ENCODE measurements around the gene HS3ST3B1.

HS3ST3B1 gene

GRCh38 chr17:14303343-14304221 is 2.7 kb downstream of the HS3ST3B1 start:
- no peak for DNase-seq

DNA sequence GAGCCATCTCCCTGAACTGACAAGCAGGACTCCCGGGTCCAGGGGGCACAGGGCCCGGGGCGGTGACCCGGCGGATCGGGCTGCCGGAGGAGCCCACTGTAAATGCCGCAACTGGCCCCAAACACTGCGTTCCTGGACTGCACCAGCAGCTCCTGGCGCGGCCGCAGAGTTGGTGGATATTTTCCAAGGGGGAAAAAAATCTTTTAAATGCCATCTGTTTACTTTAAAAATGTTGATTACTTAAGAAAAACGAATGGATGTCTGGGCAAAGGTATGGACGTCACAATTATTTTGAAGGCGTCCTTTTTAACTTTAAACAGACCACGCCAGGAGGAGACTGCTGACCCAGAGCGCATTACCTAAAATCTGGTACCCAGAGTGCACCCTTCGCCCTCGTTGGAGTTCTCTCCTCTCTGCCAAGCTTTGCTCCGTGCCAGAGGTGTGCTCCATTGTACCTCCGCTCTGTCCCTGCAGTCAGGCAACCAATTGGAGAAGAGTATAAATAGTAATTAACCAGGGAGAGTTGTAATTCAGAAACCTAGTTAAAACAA is 3.4 kb downstream of the HS3ST3B1 start:
- no peak for DNase-seq

DNA sequence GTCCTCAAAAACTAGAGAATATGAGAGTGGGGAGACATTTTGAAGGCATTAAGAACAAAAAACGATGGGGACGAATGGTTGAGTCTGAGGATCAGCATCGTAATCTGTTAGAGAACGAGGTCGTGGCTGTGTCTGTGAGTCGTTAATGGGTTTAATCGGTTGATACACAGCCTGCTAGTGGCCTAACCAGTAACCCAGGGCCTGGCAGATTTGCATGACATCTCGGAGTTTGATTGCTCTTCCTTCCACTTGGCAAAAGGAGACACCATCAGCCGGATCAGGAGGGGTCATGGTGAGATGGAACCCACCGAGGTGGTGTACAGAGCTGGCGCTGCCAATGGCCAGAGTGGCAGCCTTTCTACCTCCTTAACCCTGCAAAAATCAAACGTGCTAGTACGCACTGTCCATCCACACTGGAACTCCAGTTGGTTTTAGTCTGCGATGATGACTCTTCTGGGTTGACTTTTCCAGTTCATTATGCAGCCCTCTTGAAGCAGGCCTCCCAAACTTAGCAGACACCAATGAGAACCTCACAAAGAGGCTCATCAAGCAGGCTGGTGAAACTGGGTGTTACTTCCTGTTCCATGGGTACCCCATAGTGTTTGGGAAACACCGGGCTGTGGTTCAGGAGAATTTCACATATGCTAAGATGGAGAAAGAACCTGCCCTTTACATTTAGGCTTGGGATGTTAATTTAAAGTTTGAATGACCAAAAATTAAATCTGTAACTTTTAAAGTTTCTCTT is 4.1 kb downstream of the HS3ST3B1 start:
- DNase-seq, result no peak

GRCh38 chr17:14305785-14306496 is 5.1 kb downstream of the HS3ST3B1 start:
- no peak for DNase-seq

DNA sequence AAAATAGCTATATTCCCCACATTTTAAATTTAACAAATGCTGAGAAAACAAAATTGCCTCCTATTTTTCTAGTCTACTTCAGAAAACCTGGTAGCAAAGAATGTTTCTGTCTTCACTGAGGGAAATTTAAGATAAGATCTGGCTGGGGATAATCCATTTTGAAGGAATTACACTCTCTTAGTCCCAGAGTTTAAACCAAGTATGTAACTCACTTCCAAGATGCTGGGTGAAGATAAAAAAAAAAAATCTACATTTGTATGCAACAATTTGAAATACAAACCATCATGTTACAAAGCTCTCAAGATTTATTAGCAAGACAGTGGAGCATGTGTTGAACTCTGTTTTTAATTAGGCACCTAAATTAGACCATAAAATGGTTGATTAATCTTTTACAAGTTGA is 5.7 kb downstream of the HS3ST3B1 start:
- DNase-seq, result no peak

DNA sequence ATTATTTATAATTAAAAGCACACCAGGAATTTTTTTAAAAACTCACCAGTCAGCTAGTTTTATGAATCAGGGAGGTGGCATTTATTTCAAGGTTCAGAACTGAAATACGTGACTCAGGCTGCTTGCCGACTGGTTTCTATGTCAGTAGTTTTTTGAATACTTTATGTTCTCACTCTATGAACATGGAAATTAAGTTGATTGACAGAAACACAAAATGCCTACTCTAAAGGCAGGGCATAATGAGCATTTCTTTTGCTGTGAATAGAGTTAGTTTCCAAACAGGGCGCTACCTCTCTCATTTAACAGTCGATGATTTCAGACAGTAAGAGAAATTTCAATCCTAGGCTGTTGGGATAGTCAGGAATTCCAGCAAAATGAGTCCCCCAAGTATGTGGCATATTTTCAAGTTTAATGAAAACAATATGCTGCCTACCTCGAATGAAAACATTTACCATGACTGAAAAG is 6.7 kb downstream of the HS3ST3B1 start:
- DNase-seq, result no peak

DNA sequence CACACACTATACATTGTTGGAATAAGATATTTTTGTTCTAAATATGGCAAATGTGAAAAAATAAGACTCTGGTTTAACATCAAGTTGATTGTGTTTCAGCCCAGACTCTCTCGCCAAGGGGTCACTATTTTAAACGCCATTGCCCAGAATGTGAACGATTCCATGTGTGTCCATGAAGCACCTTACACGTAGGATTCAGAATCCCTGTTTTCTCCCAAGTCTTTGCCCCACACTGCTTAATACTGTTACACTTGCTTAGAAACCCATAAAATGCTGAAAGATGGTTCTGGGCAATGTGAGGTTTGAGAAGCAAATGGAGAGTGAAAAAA is 7.7 kb downstream of the HS3ST3B1 start:
- DNase-seq, result no peak

DNA sequence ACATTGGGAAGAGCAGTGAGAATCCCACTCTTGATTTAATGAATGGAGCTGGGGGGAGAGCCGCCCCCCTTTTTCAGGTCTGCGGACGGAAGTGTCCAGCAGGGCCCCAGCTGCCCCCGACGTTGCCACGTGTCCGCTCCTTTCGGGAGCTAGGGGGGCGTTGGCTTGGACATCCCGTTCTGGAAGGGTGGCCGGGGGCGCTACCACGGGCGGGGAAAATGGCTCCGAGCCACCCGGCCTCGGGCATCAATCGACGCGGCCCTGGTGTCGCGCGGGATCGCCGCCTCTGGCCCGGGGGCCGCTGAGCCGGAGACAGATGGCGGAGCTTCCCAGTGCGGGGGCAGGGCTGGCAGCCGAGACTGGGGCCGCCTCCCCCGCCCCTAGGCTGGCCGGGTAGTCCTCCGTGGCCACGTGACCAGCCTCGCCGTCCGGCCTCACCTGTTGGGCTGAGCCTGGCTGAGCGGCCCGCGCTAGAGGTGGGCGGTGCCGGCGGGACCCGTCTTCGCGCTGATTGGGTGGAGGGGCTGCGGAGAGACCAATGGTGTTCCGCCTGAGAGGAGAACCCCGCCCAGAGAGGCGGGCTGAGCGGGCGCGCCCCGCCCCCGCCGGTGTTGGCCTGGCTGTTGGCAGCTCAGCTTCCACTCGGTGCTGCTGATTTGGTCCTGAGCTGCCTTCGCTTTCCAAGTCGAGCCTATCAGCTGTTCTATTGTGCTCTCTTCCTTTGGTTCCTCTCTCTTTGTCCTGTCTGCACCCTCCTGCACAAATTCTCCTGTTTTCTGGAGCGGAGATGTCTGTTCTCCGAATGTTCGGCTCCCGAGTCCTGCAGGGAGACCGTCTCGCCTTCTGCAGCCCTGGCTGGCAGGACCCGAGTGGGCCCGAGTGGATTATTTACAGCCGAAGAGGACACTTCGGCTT is 8.3 kb downstream of the HS3ST3B1 start:
- peak in 1 of 2 experiments; percentile 35 for DNase-seq

GRCh38 chr17:14310101-14310500 is 9.2 kb downstream of the HS3ST3B1 start:
- no peak for DNase-seq

- no peak for DNase-seq
These were observed 9.7 kb downstream of the HS3ST3B1 start for GRCh38 chr17:14310605-14311004.

DNA sequence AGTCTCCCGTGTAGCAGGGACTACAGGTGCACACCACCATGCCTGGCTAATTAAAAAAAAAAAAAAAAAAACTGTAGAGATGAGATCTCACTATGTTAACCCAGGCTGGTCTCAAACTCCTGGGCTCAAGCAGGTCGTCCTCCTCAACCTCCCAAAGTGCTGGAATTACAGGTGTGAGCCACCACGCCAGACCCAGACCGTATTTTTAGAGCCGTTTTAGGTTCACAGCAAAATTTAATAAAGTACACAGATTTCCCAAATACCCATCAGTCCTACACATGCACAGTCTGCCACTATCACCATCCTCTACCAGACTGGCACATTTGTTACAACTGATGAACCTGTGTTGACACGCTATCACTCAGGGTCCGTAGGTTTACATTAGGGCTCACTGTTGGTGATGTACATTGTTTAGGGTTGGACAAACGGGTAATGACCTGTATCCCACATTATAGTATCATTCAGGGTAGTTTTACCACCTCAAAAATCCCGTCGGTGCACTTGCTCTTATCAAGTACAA is 10.4 kb downstream of the HS3ST3B1 start:
- no peak for DNase-seq

GRCh38 chr17:14311981-14312380 is 11.1 kb downstream of the HS3ST3B1 start:
- DNase-seq, result no peak

DNA sequence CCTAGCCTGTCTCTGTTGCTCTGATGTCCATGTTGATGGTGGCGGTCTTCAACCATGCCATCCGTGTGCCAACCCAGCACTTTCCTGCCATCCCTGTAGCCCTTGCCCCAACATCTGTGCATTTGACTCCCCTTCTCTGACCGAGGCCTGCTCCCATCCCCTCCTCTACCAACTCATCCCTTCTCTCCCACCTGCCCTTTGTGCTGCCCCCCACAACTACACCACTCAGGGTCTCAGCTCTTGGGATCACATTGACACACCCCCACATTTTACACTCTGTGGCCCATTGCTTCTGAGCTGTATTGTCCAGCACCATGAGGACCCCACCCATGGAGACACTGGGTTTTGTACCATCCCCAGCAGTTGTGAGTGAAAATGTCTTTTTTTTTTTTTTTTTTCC is 11.6 kb downstream of the HS3ST3B1 start:
- DNase-seq, result no peak

GRCh38 chr17:14316126-14316832 is 15.4 kb downstream of the HS3ST3B1 start:
- DNase-seq, result no peak

GRCh38 chr17:14317383-14317782 is 16.5 kb downstream of the HS3ST3B1 start:
- DNase-seq, result no peak

DNA sequence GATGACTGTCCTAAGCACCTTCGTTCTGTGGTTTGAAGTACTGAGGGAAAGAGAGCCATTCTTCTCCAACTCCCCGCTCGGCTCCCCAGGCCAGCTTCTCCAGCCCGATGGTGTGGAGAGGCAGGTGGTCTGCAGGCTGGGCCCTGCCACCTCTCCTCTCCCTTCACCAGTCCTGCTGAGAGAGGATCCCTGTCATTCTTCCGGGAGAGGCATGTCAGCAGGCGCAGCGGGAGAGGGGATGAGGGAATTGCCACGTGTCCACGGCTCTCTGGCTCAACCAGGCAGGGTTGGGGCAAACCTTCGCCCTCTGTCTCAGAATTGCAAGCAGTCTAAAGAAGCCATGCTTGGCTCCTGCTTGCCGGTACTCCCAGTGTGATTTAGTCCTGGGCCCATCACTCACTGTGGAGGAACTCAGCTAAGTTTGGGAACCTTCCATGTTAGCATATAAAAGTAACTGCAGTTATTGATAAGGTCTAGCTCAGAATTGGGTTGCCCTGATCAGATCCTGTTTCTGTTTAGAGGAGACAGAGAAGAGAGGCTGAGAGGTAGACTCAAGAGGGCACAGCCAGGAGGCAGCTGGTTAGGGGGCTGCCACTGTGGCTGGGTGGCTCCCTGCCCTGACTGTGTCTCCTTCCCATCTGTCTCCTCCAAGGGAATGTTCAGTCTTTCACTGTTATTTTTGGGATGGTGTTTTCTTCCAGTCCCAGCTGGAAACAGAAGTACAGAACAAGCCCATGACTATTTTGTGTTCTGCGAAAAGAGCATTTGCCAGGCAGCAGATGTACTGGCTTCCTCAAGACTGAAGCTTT is 17.4 kb downstream of the HS3ST3B1 start:
- DNase-seq, result no peak

GRCh38 chr17:14318918-14319205 is 18.0 kb downstream of the HS3ST3B1 start:
- DNase-seq, result no peak

- no peak for DNase-seq
These were observed 19.2 kb downstream of the HS3ST3B1 start for GRCh38 chr17:14320098-14320497.

DNA sequence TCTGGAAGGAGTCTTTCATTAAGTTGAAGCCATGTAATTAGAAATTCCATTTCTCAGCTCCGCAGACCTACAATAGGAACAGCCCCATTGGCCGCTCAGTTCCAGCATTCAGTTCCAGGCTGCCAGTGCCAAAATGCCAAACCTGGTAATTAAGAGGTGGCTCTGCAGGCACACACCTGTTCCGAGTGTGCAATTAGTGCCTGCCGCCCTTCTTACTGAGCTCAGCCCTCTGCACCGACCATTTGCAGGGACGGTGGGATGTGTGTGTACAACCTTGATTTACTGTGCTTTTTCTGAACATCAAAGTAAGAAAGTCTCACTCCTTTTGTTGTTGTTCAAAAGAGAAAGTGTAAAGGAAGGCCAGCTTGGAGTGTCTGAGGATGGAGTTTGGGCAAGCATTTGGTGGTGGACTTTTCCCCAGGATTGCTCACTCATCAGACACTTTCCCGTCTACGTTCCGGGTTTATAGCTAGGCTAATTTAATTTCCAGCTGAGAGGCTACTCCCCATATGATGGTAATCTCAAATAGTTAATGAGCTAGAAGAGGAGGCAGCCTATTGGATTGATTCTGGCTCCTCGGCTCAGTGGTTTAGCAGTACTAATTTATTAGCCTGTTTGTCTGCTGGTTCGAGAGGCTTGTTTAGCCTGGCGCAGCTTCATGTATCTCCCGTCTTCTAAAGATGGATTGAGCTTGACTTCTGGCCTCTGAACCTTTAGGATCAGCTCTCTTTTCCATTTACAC is 20.0 kb downstream of the HS3ST3B1 start:
- no peak for DNase-seq

GRCh38 chr17:14321476-14321949 is 20.6 kb downstream of the HS3ST3B1 start:
- DNase-seq, result no peak

Data from NCI-H446 (cell line).